Hematopoietic multipotent progenitor cell treated with erythropoietin and hydrocortisone succinate and interleukin-3 and kit ligand, for 4 days (in vitro differentiated cells): ENCODE measurements around the gene CD19.
A peak's percentile ranks its signal among the peaks of the same experiment; 100 is the strongest.

Source experiments
- DNase-seq: peaks from one replicate; pipeline ENCODE4 v3.0.0-alpha.2; 2015

Gene CD19

DNA sequence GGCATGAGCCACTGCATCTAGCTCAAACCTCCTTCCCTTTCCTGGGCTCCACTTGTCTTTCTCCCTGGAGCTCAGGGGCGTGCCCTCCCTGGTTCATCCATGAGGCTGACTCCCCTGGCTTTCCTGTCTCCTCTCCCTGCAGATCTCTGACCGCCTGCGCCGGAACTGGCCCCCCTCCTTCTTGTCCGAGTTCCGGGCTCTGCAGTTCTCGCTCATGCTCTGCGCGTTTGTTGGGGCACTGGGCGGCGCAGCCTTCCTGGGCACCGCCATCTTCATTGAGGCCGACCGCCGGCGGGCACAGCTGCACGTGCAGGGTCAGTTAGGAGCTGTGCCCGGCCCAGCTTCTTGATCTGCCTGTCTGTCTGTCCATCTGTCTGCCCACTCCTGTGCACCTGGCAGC is 51.9 kb downstream of the CD19 start:
- DNase-seq: no peak

DNA sequence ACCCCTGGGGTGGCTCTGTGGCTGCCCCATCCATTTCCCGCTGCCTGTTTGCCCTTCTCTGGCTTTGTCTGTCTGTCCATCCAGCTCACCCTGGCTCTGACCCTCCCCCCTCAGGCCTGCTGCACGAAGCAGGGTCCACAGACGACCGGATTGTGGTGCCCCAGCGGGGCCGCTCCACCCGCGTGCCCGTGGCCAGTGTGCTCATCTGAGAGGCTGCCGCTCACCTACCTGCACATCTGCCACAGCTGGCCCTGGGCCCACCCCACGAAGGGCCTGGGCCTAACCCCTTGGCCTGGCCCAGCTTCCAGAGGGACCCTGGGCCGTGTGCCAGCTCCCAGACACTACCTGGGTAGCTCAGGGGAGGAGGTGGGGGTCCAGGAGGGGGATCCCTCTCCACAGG is 52.3 kb downstream of the CD19 start:
- no peak for DNase-seq

DNA sequence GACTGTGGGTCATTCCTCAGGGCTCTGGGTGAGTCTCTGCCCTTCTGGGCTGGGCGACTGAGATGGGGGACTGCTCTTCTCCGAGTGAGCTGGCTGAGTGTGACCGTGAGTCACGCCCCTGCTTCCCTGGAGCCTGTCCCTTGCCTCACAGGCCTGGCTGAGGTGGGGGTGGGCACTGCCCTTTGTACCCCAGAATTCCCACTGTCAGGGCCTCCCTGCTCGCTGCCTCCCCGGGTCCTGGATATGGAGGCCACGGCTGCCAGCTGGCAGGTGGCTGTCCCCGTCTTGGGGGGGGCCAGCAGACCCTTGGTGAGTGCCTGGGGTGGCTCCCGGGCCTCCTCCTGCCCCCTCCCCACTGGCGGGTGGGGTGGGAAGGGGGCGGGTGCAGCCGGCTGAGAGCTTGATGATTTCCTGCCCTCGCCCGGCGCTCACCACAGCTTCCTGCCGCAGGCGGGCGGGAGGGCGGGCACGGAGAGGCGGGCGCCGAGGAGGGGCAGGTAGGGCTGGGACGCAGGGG is 52.9 kb downstream of the CD19 start, which contains the start of gene LAT:
LAT (plus strand) TSS at position 434 of the 517 bp plus-strand sequence. CDS start 366 bp downstream, outside the sequence.
- peak; percentile 92 for DNase-seq

DNA sequence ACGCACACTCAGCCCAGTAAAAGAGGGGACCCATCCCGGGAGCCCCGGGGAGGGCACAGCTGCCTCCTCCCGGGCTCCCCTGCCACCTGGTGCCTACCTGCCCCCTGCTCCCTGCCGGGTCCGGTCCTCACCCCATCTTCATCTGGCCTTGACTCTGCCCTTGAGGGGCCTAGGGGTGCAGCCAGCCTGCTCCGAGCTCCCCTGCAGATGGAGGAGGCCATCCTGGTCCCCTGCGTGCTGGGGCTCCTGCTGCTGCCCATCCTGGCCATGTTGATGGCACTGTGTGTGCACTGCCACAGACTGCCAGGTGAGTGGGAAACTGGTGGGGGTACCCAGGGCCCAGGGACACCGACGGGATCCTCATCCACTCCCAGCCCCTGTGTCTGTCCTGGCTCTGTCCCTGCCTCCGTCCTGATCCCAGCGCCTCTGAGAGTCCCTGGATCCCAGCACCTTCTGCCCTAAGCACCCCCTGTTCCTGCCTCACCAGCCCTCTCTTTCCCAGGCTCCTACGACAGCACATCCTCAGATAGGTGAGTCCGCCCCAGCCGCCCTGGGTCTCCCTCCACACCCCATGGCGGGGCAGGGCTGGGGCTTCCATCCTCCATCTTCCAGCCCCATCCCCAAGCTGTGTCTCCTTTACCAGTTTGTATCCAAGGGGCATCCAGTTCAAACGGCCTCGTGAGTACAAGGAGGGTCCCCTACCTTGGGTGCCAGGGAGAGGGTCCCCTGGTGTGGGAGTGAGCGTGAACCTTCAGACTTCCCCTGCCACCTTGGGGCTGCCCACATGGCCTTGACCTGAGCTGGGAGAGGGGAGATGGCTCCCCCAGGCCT is 53.7 kb downstream of the CD19 start:
- DNase-seq: no peak

DNA sequence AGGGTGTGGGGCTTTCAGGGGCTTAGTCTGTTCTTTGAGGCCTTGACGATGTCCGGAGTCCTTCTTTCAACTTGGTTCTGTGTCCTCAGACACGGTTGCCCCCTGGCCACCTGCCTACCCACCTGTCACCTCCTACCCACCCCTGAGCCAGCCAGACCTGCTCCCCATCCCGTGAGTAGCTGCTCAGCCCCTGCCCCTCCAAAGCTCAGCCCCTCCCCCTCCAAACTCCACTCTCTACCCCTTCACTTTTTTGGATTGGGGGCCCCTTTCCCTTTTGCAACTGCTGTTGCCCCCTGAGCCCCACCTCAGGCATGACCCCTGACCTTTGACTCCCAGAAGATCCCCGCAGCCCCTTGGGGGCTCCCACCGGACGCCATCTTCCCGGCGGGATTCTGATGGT is 54.3 kb downstream of the CD19 start:
- no peak for DNase-seq

DNA sequence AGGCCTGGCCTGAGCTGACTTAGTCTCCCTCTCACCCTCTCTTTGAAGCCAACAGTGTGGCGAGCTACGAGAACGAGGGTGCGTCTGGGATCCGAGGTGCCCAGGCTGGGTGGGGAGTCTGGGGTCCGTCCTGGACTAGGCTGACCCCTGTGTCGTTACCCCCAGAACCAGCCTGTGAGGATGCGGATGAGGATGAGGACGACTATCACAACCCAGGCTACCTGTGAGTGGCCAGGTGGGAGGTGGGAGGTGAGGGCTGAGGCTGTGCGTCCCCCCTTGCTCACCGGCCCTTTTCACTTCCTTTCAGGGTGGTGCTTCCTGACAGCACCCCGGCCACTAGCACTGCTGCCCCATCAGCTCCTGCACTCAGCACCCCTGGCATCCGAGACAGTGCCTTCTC is 54.7 kb downstream of the CD19 start:
- DNase-seq: no peak

DNA sequence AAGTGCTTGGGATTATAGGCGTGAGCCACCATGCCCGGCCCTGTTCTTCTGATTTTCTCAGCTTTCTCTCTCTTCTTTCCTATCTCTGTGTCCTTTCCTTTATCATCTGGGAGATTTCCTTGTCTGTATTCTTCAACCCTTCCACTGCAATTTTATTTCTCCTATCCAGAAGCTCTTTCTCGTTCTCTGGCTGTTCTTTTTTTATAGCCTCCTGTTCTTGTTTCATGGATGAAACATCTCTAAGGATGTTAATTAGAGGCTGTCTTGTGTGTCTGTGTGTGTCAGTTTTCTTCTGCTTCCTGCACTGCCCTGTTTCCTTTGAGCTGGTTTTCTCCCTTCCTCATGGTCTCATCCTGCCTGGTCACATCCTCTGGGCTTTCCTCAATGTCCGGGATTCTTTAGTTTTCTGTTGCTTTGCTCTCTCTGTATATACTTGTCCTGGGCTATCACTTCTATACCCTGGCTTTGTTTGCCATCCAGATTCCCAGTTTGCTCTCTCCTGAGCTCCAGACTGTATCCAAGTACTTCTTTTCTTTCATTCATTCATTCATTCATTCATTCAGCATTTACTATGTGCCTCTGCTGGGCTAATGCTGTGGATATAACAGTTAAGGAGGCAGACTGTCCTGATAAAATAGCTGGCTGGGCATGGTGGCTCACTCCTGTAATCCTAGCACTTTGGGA is 55.5 kb downstream of the CD19 start:
- DNase-seq: no peak
